SU-DHL-6 (cell line): Measurements from ENCODE around the gene ZNF268.

Experiments used
- H2AFZ ChIP-seq: fragments of 200-600 bp; sonication (generic); 2 replicates; pipeline ENCODE4 v1.6.1; 2014; ENCODE audit warnings: low read depth, mild to moderate bottlenecking, moderate library complexity, mixed read lengths, antibody characterized with exemption, low read length; ENCODE audit not compliant: severe bottlenecking
- H3F3A ChIP-seq: fragments of 200-600 bp; shearing (Covaris generic); 2 replicates; pipeline ENCODE4 v1.6.0; 2016; ENCODE audit warnings: antibody characterized with exemption, mild to moderate bottlenecking; ENCODE audit not compliant: insufficient read depth
- H3K27ac ChIP-seq: fragments of 200-600 bp; sonication (generic); 2 replicates; pipeline ENCODE4 v1.5.1; 2016; ENCODE audit warnings: low read depth, mild to moderate bottlenecking, low read length, moderate library complexity, mixed read lengths
- H3K27me3 ChIP-seq: fragments of 200-600 bp; sonication (generic), shearing (Covaris generic); 2 replicates; pipeline ENCODE4 v1.6.0; 2014; ENCODE audit warnings: mild to moderate bottlenecking, low read length
- H3K36me3 ChIP-seq: fragments of 200-600 bp; sonication (generic); 2 replicates; pipeline ENCODE4 v1.6.1; 2014; ENCODE audit warnings: mild to moderate bottlenecking, low read length, mixed read lengths
- H3K4me2 ChIP-seq: fragments of 300-600, 200-600 bp; shearing (Covaris generic), sonication (generic); 2 replicates; pipeline ENCODE4 v1.6.0; 2014; ENCODE audit warnings: low read length, low read depth, mild to moderate bottlenecking; ENCODE audit not compliant: poor library complexity, severe bottlenecking
- H3K4me3 ChIP-seq: fragments of 200-600 bp; sonication (generic); 2 replicates; pipeline ENCODE4 v1.5.1; 2014; ENCODE audit warnings: antibody characterized with exemption, low read length, mild to moderate bottlenecking, mixed read lengths; ENCODE audit not compliant: insufficient read depth, poor library complexity, severe bottlenecking
- H3K79me2 ChIP-seq: fragments of 200-600 bp; sonication (generic); 2 replicates; pipeline ENCODE4 v1.6.1; 2014; ENCODE audit warnings: mild to moderate bottlenecking, low read length, moderate library complexity; ENCODE audit not compliant: insufficient read depth
- H3K9ac ChIP-seq: fragments of 200-600 bp; sonication (generic); 2 replicates; pipeline ENCODE4 v1.7.0; 2014; ENCODE audit warnings: mild to moderate bottlenecking, low read length
- H3K9me2 ChIP-seq: fragments of 200-600 bp; sonication (generic); replicated peaks from 2 replicates; pipeline ENCODE4 v1.6.1; 2014; ENCODE audit warnings: low read length; ENCODE audit not compliant: insufficient read depth
- H3K9me3 ChIP-seq: fragments of 200-600 bp; sonication (generic); 2 replicates; pipeline ENCODE4 v1.6.1; 2014; ENCODE audit warnings: low read length, mixed read lengths; ENCODE audit not compliant: insufficient read depth
- H4K20me1 ChIP-seq: fragments of 200-600 bp; sonication (generic); 2 replicates; pipeline ENCODE4 v1.6.1; 2014; ENCODE audit warnings: low read depth, mild to moderate bottlenecking, antibody characterized with exemption, low read length, moderate library complexity, mixed read lengths
- EZH2phosphoT487 ChIP-seq: fragments of 200-600 bp; sonication (generic), shearing (Covaris generic); conservative IDR thresholded peaks from 2 replicates; pipeline ENCODE4 v1.6.1; 2018; ENCODE audit warnings: mild to moderate bottlenecking, antibody characterized with exemption, low read length, moderate library complexity, mixed read lengths
- TF ChIP-seq, protein P1 (sequence below): fragments of 200-600 bp; sonication (generic); IDR thresholded peaks from one replicate; pipeline ENCODE4 v1.5.1; 2017; ENCODE audit warnings: antibody characterized with exemption, mild to moderate bottlenecking, low read length, moderate library complexity; ENCODE audit not compliant: insufficient read depth, poor library complexity, severe bottlenecking

ZNF268 gene

GRCh38 chr12:133156125-133156690, 25.1 kb upstream of the ZNF268 start:
- no peak overlapping the region for H2AFZ ChIP-seq
- no peak overlapping the region for H3K27ac ChIP-seq
- peaks cover 69% of the 10 kb centered on the region; the same call in 1 of the 2 replicates for H3K9me3 ChIP-seq
- H3K27me3 ChIP-seq: no peaks in the 10 kb centered on the region
- no peaks in the 10 kb centered on the region for H3F3A ChIP-seq
- H3K9ac ChIP-seq: no peak overlapping the region
- peaks cover 71% of the 10 kb centered on the region for H3K36me3 ChIP-seq
- H3K4me3 ChIP-seq: no peak overlapping the region
- no peak overlapping the region for H3K4me2 ChIP-seq
- no peaks in the 10 kb centered on the region for H3K79me2 ChIP-seq
- no peak for TF ChIP-seq EZH2phosphoT487
- TF ChIP-seq, protein P1, sequence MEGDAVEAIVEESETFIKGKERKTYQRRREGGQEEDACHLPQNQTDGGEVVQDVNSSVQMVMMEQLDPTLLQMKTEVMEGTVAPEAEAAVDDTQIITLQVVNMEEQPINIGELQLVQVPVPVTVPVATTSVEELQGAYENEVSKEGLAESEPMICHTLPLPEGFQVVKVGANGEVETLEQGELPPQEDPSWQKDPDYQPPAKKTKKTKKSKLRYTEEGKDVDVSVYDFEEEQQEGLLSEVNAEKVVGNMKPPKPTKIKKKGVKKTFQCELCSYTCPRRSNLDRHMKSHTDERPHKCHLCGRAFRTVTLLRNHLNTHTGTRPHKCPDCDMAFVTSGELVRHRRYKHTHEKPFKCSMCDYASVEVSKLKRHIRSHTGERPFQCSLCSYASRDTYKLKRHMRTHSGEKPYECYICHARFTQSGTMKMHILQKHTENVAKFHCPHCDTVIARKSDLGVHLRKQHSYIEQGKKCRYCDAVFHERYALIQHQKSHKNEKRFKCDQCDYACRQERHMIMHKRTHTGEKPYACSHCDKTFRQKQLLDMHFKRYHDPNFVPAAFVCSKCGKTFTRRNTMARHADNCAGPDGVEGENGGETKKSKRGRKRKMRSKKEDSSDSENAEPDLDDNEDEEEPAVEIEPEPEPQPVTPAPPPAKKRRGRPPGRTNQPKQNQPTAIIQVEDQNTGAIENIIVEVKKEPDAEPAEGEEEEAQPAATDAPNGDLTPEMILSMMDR: no peak
- H4K20me1 ChIP-seq: no peaks in the 10 kb centered on the region
- no peaks in the 10 kb centered on the region for H3K9me2 ChIP-seq

- Histone ChIP-seq H3K9ac (no peak overlapping the region), H3K9me2 (no peaks in the 10 kb centered on the region), H3F3A (no peaks in the 10 kb centered on the region), H3K27me3 (no peaks in the 10 kb centered on the region), H2AFZ (no peak overlapping the region), H3K4me3 (no peak overlapping the region), H3K9me3 (peaks cover 49% of the 10 kb centered on the region), H3K79me2 (no peaks in the 10 kb centered on the region), H4K20me1 (no peaks in the 10 kb centered on the region), H3K4me2 (no peak overlapping the region), H3K27ac (no peak overlapping the region), H3K36me3 (no peaks in the 10 kb centered on the region)
- no peak for TF ChIP-seq EZH2phosphoT487
Measured at GRCh38 chr12:133165776-133166175, 15.5 kb upstream of the ZNF268 start.

- Histone ChIP-seq H3K4me2 (no peak overlapping the region), H3K4me3 (no peak overlapping the region), H3F3A (no peaks in the 10 kb centered on the region), H3K36me3 (no peaks in the 10 kb centered on the region), H3K9me3 (peaks cover 52% of the 10 kb centered on the region; the same call in 1 of the 2 replicates), H3K27me3 (no peaks in the 10 kb centered on the region; the same call in 1 of the 2 replicates), H4K20me1 (no peaks in the 10 kb centered on the region), H3K9me2 (no peaks in the 10 kb centered on the region), H2AFZ (no peak overlapping the region), H3K27ac (no peak overlapping the region), H3K79me2 (no peaks in the 10 kb centered on the region), H3K9ac (no peak overlapping the region)
- TF ChIP-seq, protein P1: no peak
- TF ChIP-seq EZH2phosphoT487: no peak
Measured at GRCh38 chr12:133172491-133172890, 8.8 kb upstream of the ZNF268 start.

DNA sequence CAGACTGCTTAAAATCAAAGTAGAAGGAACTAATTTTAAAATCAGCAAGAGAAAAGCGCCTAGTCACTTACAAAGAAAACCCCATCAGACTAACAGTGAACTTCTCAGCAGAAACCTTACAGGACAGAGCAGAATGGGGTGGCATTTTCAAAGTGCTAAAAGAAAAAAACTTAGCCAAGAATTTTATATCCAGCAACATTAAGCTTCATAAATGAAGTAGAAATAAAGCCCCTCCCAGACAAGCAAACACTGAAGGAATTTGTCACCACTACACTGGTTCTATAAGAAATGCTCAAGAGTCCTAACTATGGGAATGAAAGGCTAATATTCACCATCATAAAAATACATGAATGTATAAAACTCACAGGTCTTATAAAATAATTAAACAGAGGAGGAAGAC, 6.4 kb upstream of the ZNF268 start:
- Histone ChIP-seq H3F3A (no peaks in the 10 kb centered on the region), H3K9me3 (peaks cover 48% of the 10 kb centered on the region; the same call in 1 of the 2 replicates), H3K9me2 (no peaks in the 10 kb centered on the region), H3K79me2 (no peaks in the 10 kb centered on the region), H3K36me3 (no peaks in the 10 kb centered on the region), H3K4me3 (no peak overlapping the region), H3K27ac (no peak overlapping the region), H3K27me3 (no peaks in the 10 kb centered on the region; the same call in 1 of the 2 replicates), H2AFZ (no peak overlapping the region), H3K9ac (no peak overlapping the region), H4K20me1 (no peaks in the 10 kb centered on the region), H3K4me2 (no peak overlapping the region)
- no peak for TF ChIP-seq EZH2phosphoT487
- TF ChIP-seq, protein P1: no peak
